ENCODE results near the gene IDUA.
"Not testable (repeated sequence)": the region's sequence is repeated elsewhere in the genome, so short reads cannot be mapped to it uniquely, and the experiment has no call there.

Gene IDUA

DNA sequence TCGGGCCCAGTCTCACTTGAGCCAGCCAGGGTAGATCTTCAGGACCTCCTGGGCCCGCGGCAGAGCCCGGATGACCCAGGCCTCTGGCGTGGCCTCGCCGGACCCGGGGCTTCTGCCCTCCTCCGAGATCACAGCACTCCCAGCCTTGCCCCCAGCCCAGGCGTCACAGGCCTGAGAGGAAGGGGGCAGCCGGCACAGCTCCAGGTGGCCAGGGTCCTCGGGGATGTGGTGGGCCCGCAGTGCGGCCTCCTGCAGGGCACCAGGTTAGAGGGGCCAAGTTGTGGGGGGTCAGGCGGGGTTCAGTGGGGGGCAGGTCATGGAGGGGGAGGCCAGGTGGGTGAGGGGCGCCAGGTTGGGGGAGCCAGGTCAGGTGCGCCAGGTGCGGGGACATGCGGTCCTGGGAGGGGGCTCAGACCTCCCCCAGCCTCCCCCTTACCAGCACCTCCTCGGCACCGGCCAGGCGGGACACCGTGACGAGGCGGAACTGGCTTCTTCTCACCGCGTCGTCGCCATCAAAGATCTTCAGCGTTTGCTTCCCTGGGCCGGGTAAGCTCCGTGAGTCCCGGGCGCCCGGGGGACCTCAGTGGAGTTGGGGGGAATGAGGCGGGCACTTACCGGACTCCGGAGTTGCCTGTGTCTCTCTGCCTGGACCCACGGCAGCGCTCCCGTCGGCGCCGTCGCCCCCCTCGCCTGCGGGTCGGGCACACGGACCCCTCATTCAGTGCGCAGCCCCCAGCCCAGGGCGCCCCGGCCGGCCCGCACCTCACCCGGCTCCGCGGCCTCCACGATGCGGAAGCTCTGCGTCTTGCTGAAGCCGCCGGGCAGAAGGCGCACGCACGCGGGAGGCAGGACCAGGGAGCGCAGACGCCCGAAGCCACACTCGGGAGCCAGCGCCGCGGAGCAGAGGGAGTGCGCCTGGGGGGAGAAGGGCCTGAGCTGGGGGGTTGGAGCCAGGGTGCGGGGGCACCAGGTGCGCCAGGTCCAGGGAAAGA is 19.4 kb upstream of the IDUA start:
- no peak overlapping the region for H2AFZ ChIP-seq (ENCODE audit: low read depth, low read length)
- no peaks in the 10 kb centered on the region for H3K9me3 ChIP-seq (ENCODE audit: low read length)
- no peak overlapping the region for H3K4me3 ChIP-seq (ENCODE audit: low read length)
- peaks cover 7% of the 10 kb centered on the region for H3K4me1 ChIP-seq (ENCODE audit: insufficient read depth, low read length)
- peaks cover 4% of the 10 kb centered on the region for H3K36me3 ChIP-seq (ENCODE audit: insufficient read depth, low read length)
- H3K27me3 ChIP-seq (ENCODE audit: insufficient read depth, low read length), result no peaks in the 10 kb centered on the region

DNA sequence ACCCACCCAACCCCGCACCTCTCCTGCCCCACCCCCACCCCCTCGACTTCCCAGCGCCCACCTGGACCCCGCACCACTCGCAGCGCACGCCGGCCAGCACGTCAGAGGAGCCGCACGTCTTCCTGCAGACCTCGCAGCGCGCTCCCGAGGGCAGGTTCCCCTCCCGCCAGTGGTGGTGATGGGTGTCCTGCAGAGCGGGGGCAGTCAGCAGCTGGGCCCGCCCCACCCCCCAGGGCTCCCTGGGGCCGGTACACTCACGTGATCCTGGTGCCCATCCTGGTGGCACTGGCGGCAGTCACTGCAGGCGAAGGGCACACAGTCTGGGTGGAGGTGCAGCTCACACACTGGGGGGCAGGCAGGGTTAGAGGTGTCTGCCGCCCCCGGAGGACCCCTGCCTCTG is 18.6 kb upstream of the IDUA start:
- H3K27me3 ChIP-seq (ENCODE audit: insufficient read depth, low read length), result no peaks in the 10 kb centered on the region
- no peak overlapping the region for H3K4me3 ChIP-seq (ENCODE audit: low read length)
- no peak overlapping the region for H2AFZ ChIP-seq (ENCODE audit: low read depth, low read length)
- H3K36me3 ChIP-seq (ENCODE audit: insufficient read depth, low read length), result peaks cover 4% of the 10 kb centered on the region
- no peaks in the 10 kb centered on the region for H3K9me3 ChIP-seq (ENCODE audit: low read length)
- H3K4me1 ChIP-seq (ENCODE audit: insufficient read depth, low read length), result peaks cover 7% of the 10 kb centered on the region

DNA sequence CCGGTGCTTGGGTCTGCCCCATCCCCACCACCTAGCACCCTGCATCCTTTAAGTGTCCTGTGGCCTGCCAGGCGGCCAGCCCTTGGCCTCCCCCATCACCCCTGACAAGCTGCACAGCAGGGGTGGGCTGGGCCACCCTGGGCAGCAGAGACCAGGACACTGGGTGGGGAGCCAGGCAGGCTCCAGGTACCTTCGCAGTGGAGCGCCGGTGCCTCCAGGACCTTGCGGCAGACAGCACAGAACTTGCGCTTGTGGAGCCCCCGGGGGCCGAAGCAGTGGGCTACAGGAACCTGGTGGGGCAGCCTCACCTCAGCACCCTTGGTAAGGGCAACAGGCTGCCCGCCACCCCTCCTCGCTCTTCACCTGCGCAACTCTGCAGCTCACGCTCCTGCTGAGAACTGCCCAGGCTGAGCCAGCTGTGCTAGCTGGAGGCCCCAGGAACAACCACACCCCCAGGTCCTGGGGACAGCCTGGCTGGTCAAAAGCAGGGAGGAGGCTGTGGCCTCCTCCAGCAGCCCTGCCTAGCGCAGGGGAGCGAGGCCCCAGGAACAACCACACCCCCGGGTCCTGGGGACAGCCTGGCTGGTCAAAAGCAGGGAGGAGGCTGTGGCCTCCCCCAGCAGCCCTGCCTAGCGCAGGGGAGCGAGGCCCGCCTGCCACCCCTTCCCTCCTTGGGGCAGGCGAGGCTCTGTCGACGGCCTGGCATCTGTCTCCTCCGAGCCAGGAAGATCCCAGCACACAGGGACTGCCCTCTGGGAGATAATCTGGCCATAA is 18.0 kb upstream of the IDUA start:
- Histone ChIP-seq H3K27me3 (ENCODE audit: insufficient read depth, low read length) (no peaks in the 10 kb centered on the region), H3K4me3 (ENCODE audit: low read length) (no peak overlapping the region), H3K4me1 (ENCODE audit: insufficient read depth, low read length) (peaks cover 7% of the 10 kb centered on the region), H3K9me3 (ENCODE audit: low read length) (no peaks in the 10 kb centered on the region), H3K36me3 (ENCODE audit: insufficient read depth, low read length) (peaks cover 3% of the 10 kb centered on the region), H2AFZ (ENCODE audit: low read depth, low read length) (no peak overlapping the region)

DNA sequence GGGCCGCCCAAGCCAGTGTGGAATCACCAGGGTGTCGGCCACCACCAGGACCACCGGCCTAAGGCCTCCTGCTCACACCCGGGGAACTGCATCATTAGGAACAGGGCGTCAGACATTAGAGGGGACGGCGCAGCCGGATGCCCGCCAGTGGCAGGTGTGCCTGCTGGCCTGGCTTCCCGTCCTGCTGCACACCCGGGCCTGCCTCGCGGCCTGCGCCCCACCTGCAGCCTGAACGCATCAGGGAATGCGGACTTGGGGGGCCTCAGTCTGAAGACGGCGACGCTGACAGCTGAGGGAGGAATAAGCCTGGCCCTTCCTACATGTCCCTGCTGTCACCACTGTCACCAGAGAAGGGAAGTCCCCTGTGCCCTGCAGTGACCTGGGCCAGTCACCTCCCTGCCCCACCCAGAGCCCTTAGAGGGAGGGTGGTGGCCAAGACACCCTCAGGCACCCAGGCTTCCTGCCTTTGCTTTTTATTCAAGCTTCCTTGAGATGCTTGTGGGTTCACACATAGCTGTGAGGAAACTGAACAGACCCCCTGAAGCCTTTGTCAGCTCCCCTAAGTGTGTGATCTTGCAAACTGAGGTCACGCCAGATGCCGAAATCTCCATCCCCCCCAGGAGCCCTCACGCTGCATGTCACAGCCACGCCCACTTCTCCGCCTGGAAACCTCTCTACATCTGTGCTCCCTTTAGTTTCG is 16.6 kb upstream of the IDUA start:
- Histone ChIP-seq H3K9me3 (ENCODE audit: low read length) (peaks cover 5% of the 10 kb centered on the region), H3K4me1 (ENCODE audit: insufficient read depth, low read length) (peaks cover 7% of the 10 kb centered on the region), H3K4me3 (ENCODE audit: low read length) (no peak overlapping the region), H3K36me3 (ENCODE audit: insufficient read depth, low read length) (no peaks in the 10 kb centered on the region), H3K27me3 (ENCODE audit: insufficient read depth, low read length) (no peaks in the 10 kb centered on the region), H2AFZ (ENCODE audit: low read depth, low read length) (no peak overlapping the region)

DNA sequence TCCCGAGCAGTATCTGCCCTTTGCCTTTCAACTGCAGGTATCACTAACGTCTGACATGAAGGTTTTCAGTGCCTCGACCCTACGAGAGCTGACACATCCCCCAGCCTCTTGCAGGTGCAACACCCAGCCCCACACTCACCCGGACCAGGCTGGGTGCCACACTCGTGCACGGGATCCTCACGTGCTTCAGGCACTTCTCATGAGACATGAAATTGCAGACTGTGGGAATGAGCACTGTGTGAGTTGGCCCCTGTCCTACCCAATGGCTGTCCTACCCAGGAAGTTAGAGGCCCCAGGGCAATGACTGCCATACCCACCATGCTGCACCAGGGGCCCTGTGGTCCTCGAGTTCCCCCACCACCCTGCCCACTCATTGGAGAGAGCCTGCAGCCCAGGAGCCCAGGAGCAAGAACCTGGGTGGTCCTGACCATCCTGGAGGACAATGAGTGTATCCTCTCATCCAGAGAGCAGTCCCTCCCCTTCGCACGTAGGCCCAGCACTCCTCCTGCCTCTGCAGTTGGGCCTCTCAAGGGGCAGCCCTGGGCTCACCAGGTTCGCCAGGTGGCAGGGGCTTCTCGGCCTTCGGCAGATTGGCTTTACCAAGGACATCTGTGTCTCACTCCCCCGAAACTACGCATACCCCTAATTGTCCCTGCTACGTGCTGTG is 15.9 kb upstream of the IDUA start:
- no peak overlapping the region for H2AFZ ChIP-seq (ENCODE audit: low read depth, low read length)
- no peaks in the 10 kb centered on the region for H3K36me3 ChIP-seq (ENCODE audit: insufficient read depth, low read length)
- H3K27me3 ChIP-seq (ENCODE audit: insufficient read depth, low read length), result no peaks in the 10 kb centered on the region
- no peak overlapping the region for H3K4me3 ChIP-seq (ENCODE audit: low read length)
- H3K9me3 ChIP-seq (ENCODE audit: low read length), result peaks cover 5% of the 10 kb centered on the region
- peaks cover 7% of the 10 kb centered on the region for H3K4me1 ChIP-seq (ENCODE audit: insufficient read depth, low read length)

DNA sequence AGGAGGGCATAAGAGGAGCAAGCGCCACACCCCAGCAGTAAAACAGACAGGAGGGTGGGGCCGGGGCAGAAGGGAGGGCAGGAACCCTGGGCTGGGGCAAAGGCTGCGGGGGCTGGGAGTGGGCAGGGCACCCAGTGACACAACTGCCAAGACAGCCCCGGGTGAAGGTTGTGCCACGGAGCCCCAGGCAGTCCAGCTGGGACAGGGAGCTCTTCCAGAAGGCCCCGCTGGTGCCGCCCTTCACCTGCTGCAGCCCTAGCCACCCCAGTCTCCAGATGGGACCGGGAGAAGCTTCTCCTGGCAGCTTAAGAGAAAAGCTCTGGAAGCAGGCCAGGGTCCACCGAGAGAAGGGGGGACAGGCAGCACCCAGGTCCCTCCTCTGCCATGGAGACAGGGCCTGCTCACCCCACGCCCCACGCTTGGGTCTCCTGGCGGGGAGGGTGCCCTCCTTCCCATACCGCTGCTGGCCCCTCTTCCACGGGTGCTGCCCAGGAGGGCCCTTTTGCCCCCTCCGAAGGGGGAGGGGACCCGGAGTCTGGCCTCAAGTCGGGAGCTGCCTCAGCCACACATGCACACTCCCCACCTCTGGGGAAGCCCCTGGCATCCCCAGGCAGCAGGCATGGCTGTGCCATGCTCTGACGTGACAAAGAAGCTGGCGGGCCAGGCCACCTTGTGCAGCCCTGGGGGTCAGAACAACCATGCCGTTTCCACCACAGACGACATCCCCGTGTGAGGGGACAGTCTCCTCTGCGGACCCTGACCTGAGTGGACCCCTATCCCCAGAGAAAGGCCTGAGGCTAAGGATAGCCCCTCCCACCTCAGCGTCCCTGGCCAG is 15.0 kb upstream of the IDUA start:
- Histone ChIP-seq H3K36me3 (ENCODE audit: insufficient read depth, low read length) (no peaks in the 10 kb centered on the region), H3K27me3 (ENCODE audit: insufficient read depth, low read length) (no peaks in the 10 kb centered on the region), H3K4me3 (ENCODE audit: low read length) (peak overlapping the region; percentile 87), H3K9me3 (ENCODE audit: low read length) (peaks cover 5% of the 10 kb centered on the region), H2AFZ (ENCODE audit: low read depth, low read length) (no peak overlapping the region), H3K4me1 (ENCODE audit: insufficient read depth, low read length) (peaks cover 7% of the 10 kb centered on the region)

DNA sequence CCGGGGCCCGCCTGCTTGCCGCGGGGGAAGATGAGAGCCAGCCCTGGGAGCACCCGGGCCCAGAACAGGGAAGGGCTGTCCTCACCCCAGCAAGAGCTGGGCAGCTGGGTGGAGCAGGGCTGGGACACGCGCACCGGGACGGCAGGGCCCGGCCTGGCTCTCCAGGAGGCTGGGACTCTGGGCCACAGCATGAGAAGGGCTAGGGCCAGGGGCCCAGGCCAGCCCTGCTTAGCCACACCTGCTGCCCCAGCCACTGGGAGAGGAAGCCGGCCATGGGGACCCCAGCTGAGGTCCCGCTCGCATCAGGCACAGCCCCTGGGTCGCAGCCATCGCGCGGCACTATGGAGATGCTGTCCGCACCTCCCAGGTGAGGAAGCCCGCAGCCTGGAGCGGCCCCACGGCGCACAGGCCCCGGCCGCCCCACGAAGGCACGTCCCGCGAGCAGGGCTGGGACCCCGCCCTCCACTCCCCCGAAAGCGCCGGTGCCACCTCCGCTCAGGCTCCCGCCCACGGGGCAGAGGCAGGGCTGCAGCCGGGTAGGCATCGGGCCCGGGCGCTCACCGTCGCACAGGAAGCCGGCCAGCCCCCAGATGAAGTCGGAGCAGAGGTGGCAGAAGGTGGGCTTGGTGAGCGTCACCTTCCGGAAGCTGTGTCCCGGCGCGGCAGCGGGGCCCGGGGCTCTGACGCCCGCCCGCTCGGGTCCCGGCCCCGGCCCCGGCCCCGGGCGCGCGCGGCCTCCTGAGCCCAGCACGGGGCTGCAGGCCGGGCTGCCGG is 14.0 kb upstream of the IDUA start:
- Histone ChIP-seq H3K27me3 (ENCODE audit: insufficient read depth, low read length) (no peaks in the 10 kb centered on the region), H2AFZ (ENCODE audit: low read depth, low read length) (peak overlapping the region; percentile 86), H3K36me3 (ENCODE audit: insufficient read depth, low read length) (no peaks in the 10 kb centered on the region), H3K4me1 (ENCODE audit: insufficient read depth, low read length) (peaks cover 7% of the 10 kb centered on the region), H3K4me3 (ENCODE audit: low read length) (peak overlapping the region; percentile 87), H3K9me3 (ENCODE audit: low read length) (peaks cover 5% of the 10 kb centered on the region)

DNA sequence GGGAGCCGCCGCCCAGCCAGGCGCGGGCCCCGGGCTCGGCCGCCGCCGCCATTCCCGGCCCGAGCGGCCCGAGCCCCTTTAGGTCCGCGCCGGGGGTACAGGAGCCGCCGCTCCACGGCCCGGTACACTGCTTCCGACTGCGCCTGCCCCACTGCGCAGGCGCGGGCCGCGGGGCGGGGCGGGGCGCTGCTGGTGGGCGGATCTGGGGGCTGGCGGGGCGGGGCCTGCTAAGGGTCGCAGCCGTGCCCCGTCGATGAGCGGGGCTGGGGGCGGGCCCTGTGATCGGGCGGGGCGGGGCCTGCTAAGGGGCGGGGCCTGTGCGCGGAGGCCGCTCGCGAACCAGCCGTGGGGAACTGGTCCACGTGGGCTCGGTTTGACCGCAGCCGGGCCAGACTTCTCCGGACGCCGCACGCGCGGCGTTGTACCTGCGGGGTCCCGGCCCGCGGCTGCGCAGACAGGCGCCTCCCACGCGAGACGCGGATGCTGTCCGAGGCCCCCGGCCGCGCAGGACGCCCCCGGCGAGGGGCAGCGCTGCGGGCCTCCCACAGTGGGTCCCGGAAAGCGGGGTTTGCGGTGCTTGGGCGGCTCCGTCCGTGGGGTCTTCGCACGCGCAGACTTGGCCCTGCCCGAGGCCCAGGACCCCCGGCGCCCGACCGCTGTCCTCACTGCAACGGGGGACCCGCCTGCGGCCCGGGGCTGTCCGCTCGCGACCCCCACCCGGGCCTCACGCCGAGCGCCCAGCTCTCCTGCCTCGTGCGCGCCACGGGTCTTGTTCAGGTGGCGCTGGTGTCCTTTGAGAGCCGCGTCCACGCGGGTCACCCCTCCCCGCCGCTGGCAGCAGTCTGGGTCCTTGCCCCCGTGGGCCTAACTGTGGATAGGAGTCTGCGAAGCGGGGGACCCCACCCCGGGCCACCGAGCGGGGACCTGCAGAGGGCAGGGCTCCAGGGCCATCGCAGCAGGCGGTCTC is 13.1 kb upstream of the IDUA start, which contains the start of gene DGKQ:
TSS of gene DGKQ (minus strand) at position 139 of the 967 bp plus-strand sequence. CDS start at position 52, 87 bp downstream.
- Histone ChIP-seq H3K36me3 (ENCODE audit: insufficient read depth, low read length) (no peaks in the 10 kb centered on the region), H2AFZ (ENCODE audit: low read depth, low read length) (peak within 1 kb of the TSS; percentile 86), H3K4me1 (ENCODE audit: insufficient read depth, low read length) (peaks cover 7% of the 10 kb centered on the region), H3K27me3 (ENCODE audit: insufficient read depth, low read length) (no peaks in the 10 kb centered on the region), H3K9me3 (ENCODE audit: low read length) (peaks cover 5% of the 10 kb centered on the region), H3K4me3 (ENCODE audit: low read length) (peak within 1 kb of the TSS; percentile 87)

DNA sequence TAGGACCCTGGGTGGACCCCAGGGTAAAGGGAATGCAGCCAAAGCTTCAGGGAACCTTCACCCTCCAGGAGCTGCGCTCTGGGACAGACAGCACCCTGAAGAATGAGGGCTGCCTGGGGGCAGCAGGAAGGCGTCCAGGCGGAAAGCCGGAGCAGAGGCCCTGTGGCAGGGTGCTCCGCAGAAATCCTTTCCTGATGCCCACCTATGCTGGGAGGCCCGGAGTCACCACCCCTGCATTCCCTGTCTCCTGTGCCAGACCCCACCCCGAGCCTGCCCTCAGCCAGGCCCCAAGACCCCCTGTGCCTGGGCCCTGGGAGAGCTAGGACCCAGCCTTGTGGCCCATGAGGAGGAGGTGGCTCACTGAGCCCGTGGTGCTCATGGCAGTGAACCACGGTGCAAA is 12.2 kb upstream of the IDUA start:
- Histone ChIP-seq H3K4me1 (ENCODE audit: insufficient read depth, low read length) (peaks cover 7% of the 10 kb centered on the region), H2AFZ (ENCODE audit: low read depth, low read length) (no peak overlapping the region), H3K36me3 (ENCODE audit: insufficient read depth, low read length) (no peaks in the 10 kb centered on the region), H3K9me3 (ENCODE audit: low read length) (peaks cover 5% of the 10 kb centered on the region), H3K4me3 (ENCODE audit: low read length) (no peak overlapping the region), H3K27me3 (ENCODE audit: insufficient read depth, low read length) (peaks cover 7% of the 10 kb centered on the region)

DNA sequence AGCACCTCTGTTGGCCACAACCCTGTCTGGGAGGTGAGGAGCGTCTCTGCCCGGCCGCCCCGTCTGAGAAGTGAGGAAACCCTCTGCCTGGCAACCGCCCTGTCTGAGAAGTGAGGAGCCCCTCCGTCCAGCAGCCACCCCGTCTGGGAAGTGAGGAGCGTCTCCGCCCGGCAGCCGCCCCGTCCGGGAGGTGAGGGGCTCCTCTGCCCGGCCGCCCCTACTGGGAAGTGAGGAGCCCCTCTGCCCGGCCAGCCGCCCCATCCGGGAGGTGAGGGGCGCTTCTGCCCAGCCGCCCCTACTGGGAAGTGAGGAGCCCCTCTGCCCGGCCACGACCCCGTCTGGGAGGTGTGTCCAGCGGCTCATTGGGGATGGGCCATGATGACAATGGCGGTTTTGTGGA is 10.8 kb upstream of the IDUA start:
- not testable (repeated sequence) for H3K9me3 ChIP-seq (ENCODE audit: low read length); H3K36me3 ChIP-seq (ENCODE audit: insufficient read depth, low read length); H3K4me1 ChIP-seq (ENCODE audit: insufficient read depth, low read length); H3K4me3 ChIP-seq (ENCODE audit: low read length); H2AFZ ChIP-seq (ENCODE audit: low read depth, low read length)
- H3K27me3 ChIP-seq (ENCODE audit: insufficient read depth, low read length), result peaks cover 14% of the 10 kb centered on the region
